Stimulated activated CD4-positive, alpha-beta T cell treated with anti-CD3 and anti-CD28 coated beads, Interleukin-1b, Interleukin-23, amount 100 ng/mL, for 1 hour (primary cell): ENCODE results near the gene EVI5.

Experiments
- DNase-seq, 2 donors: peaks; one replicate each; pipeline ENCODE4 v3.0.0-alpha.2; 2020; ENCODE audit warnings: low read depth in 2 of 2

EVI5 gene

DNA sequence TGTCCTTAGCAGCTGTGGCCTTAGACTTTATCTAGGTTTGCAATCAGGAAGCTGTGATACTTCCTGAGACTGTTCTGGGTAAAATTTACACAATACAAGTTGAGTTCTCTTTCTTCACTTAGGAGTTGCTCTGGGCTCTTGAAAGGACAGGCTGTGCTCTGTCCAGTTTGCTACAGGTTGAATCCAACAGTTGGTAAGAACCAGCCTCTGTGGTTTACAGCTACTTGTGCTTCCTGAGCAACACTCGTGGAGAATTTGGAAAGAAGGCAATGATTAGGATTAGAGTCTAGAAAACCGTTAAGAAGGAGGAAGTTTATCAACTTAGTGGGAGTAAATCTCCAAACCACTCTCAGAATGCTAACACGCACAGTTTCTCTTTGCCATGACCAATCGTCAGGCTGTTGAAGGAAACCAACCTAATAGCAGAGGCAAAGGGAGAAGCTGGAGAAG is 325.0 kb downstream of the EVI5 start:
- DNase-seq, result no peak
